H9 (cell line): Measurements from ENCODE around the gene TLR10. TPM values are rescaled to one million over a fixed set of nuclear protein-coding genes. Genes with fewer than 3 reads are reported as not detected.

Experiments used
- DNase-seq: peaks from one replicate; pipeline ENCODE4 v3.0.0-alpha.2; 2017
- H2AFZ ChIP-seq: one replicate; pipeline ENCODE4 v1.6.1; 2013; ENCODE audit warnings: mild to moderate bottlenecking, low read length, control low read depth, moderate library complexity
- H2AK5ac ChIP-seq: 2 replicates; pipeline ENCODE4 v1.6.1; 2013; ENCODE audit warnings: low read length, control low read depth, mixed read lengths; ENCODE audit not compliant: insufficient read length
- H2BK120ac ChIP-seq: one replicate; pipeline ENCODE4 v1.6.1; 2013; ENCODE audit warnings: low read depth, mild to moderate bottlenecking, low read length, control low read depth, inconsistent platforms; ENCODE audit not compliant: poor library complexity, severe bottlenecking
- H2BK12ac ChIP-seq: 2 replicates; pipeline ENCODE4 v1.6.1; 2013; ENCODE audit warnings: low read length, control low read depth, mixed read lengths, low read depth; ENCODE audit not compliant: insufficient read length
- H2BK15ac ChIP-seq: 2 replicates; pipeline ENCODE4 v1.6.1; 2013; ENCODE audit warnings: low read depth, low read length, control low read depth
- H2BK20ac ChIP-seq: one replicate; pipeline ENCODE4 v1.6.1; 2013; ENCODE audit warnings: low read depth, mild to moderate bottlenecking, low read length, control low read depth, inconsistent platforms; ENCODE audit not compliant: poor library complexity, severe bottlenecking
- H2BK5ac ChIP-seq: 2 replicates; pipeline ENCODE4 v1.6.1; 2013; ENCODE audit warnings: low read length, control low read depth, mixed read lengths; ENCODE audit not compliant: insufficient read length
- H3K14ac ChIP-seq: 2 replicates; pipeline ENCODE4 v1.6.1; 2013; ENCODE audit warnings: low read length, control low read depth; ENCODE audit not compliant: insufficient read depth
- H3K18ac ChIP-seq: 2 replicates; pipeline ENCODE4 v1.6.1; 2013; ENCODE audit warnings: low read depth, mild to moderate bottlenecking, mixed read lengths, low read length, control low read depth; ENCODE audit not compliant: insufficient read length
- H3K23ac ChIP-seq: 2 replicates; pipeline ENCODE4 v1.6.1; 2013; ENCODE audit warnings: low read length, control low read depth, mixed read lengths, low read depth; ENCODE audit not compliant: insufficient read length
- H3K23me2 ChIP-seq: 2 replicates; pipeline ENCODE4 v1.6.1; 2013; ENCODE audit warnings: low read depth, mild to moderate bottlenecking, mixed read lengths, low read length, control low read depth; ENCODE audit not compliant: insufficient read length, poor library complexity, severe bottlenecking
- H3K27ac ChIP-seq: 2 replicates; pipeline ENCODE4 v1.5.1; 2013; ENCODE audit warnings: low read length, control low read depth, mixed read lengths, low read depth; ENCODE audit not compliant: insufficient read length
- H3K27me3 ChIP-seq: 2 replicates; pipeline ENCODE4 v1.6.1; 2013; ENCODE audit warnings: low read length, control low read depth, inconsistent platforms; ENCODE audit not compliant: insufficient read depth
- H3K4ac ChIP-seq: 2 replicates; pipeline ENCODE4 v1.6.1; 2013; ENCODE audit warnings: low read depth, mild to moderate bottlenecking, control low read depth, inconsistent platforms, low read length, moderate library complexity
- H3K4me1 ChIP-seq: 2 replicates; pipeline ENCODE4 v1.6.1; 2013; ENCODE audit warnings: low read length, control low read depth, inconsistent platforms; ENCODE audit not compliant: insufficient read depth
- H3K4me2 ChIP-seq: 2 replicates; pipeline ENCODE4 v1.6.1; 2013; ENCODE audit warnings: low read length, control low read depth, mixed read lengths; ENCODE audit not compliant: insufficient read length, insufficient read depth
- H3K56ac ChIP-seq: 2 replicates; pipeline ENCODE4 v1.6.1; 2013; ENCODE audit warnings: low read depth, mild to moderate bottlenecking, mixed read lengths, low read length, control low read depth; ENCODE audit not compliant: insufficient read length
- H3K79me1 ChIP-seq: 2 replicates; pipeline ENCODE4 v1.6.1; 2013; ENCODE audit warnings: low read depth, mild to moderate bottlenecking, moderate library complexity, low read length, control low read depth, inconsistent platforms; ENCODE audit not compliant: insufficient read depth, poor library complexity, severe bottlenecking
- H3K79me2 ChIP-seq: 2 replicates; pipeline ENCODE4 v1.6.1; 2013; ENCODE audit warnings: low read length, control low read depth, inconsistent platforms; ENCODE audit not compliant: insufficient read depth
- H3K9ac ChIP-seq: 2 replicates; pipeline ENCODE4 v1.6.1; 2013; ENCODE audit warnings: low read length, control low read depth, mixed read lengths; ENCODE audit not compliant: insufficient read length; ENCODE audit errors: extremely low read depth
- H3K9me3 ChIP-seq: one replicate; pipeline ENCODE4 v1.6.1; 2013; ENCODE audit warnings: low read depth, low read length, inconsistent platforms; ENCODE audit not compliant: control insufficient read depth
- H3T11ph ChIP-seq: one replicate; pipeline ENCODE4 v1.6.1; 2013; ENCODE audit warnings: mild to moderate bottlenecking, low read length, control low read depth, inconsistent platforms
- H4K20me1 ChIP-seq: one replicate; pipeline ENCODE4 v1.6.1; 2013; ENCODE audit not compliant: control insufficient read depth, insufficient read length, insufficient read depth
- H4K5ac ChIP-seq: 2 replicates; pipeline ENCODE4 v1.6.1; 2013; ENCODE audit warnings: low read depth, mild to moderate bottlenecking, mixed read lengths, low read length, control low read depth; ENCODE audit not compliant: insufficient read length
- H4K8ac ChIP-seq: replicated peaks from 2 replicates; pipeline ENCODE4 v1.6.1; 2013; ENCODE audit warnings: low read length, control low read depth, mixed read lengths, low read depth; ENCODE audit not compliant: insufficient read length
- H4K91ac ChIP-seq: 2 replicates; pipeline ENCODE4 v1.6.1; 2013; ENCODE audit warnings: low read depth, mild to moderate bottlenecking, moderate library complexity, mixed read lengths, low read length, control low read depth; ENCODE audit not compliant: insufficient read length
- H3K27ac Mint-ChIP-seq, 3 experiments: 2 replicates in 2 of 3; 3 replicates in 1 of 3; pipeline ENCODE4 v1.8.0; 2020 to 2021; ENCODE audit warnings: mixed read lengths in 3 of 3, mild to moderate bottlenecking in 1 of 3, moderate library complexity in 1 of 3
- H3K27me3 Mint-ChIP-seq: 2 replicates; pipeline ENCODE4 v1.8.0; 2021; ENCODE audit warnings: low read depth, mild to moderate bottlenecking, moderate library complexity, mixed read lengths
- H3K36me3 Mint-ChIP-seq, 3 experiments: 2 replicates in 2 of 3; 3 replicates in 1 of 3; pipeline ENCODE4 v1.8.0; 2020 to 2021; ENCODE audit warnings: low read depth in 3 of 3, mixed read lengths in 3 of 3; ENCODE audit not compliant: insufficient read depth in 1 of 3
- H3K4me1 Mint-ChIP-seq, 2 experiments: 2 replicates each; pipeline ENCODE4 v1.8.0; 2020; ENCODE audit warnings: mixed read lengths in 2 of 2
- H3K4me3 Mint-ChIP-seq, 2 experiments: 2 replicates in 1 of 2; 3 replicates in 1 of 2; pipeline ENCODE4 v1.8.0; 2020 to 2021; ENCODE audit warnings: mild to moderate bottlenecking in 2 of 2, mixed read lengths in 2 of 2, moderate library complexity in 1 of 2
- H3K9me3 Mint-ChIP-seq, 2 experiments: 2 replicates in 1 of 2; 3 replicates in 1 of 2; pipeline ENCODE4 v1.8.0; 2020; ENCODE audit warnings: mild to moderate bottlenecking in 2 of 2, mixed read lengths in 2 of 2, moderate library complexity in 1 of 2
- WGBS: extraction: QIAGEN DNeasy Blood & Tissue Kit; methylation state at CpG from one replicate; pipeline ENCODE4 v1.1.7; 2013; ENCODE audit warnings: missing lambda C conversion rate, low lambda C conversion rate, mixed read lengths; ENCODE audit not compliant: insufficient read length; ENCODE audit errors: extremely low coverage; 5-methylcytosine and 5-hydroxymethylcytosine counted together
- total RNA-seq: library from RNA; stranded (reverse); gene quantifications from 2 replicates; pipeline ENCODE4 v1.2.1, GENCODE V29; 2021
- TF ChIP-seq, protein P1 (sequence below): fragments of 200-600 bp; sonication (generic); conservative IDR thresholded peaks from 3 replicates; pipeline ENCODE4 v1.8.0; 2021; ENCODE audit warnings: antibody characterized with exemption, mild to moderate bottlenecking

TLR10 gene
- total RNA-seq, 1 experiment from 2014 or later: not detected

DNA sequence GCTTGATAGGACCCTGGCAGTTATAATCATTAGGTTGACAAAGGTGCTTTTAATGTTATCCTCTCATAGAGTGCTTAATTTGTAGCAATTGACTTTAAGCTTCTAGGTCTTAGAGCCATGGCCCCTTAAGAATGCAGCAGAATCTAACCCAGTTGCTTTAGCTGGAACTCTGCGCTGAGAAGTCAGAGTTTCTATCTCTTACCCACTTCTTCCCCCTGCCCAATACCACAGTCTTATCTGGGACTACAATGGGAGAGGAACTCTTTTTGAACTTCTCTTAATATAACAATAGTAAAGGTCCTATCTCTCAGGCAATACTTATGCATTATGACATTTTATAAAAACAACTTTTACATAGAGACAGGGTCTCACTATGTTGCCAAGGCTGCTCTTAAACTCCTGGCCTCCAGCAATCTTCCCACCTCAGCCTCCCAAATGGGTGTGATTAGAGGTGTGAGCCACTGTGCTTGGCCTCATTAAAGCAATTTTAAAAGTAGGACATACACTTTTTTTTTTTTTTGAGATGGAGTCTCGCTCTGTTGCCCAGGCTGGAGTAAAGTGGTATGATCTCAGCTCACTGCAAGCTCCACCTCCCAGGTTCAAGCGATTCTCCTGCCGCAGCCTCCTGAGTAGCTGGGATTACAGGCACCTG lies 1.8 kb downstream of the TLR10 start:
- H3K79me1 ChIP-seq: no peaks in the 10 kb centered on the region
- H3K56ac ChIP-seq: no peak overlapping the region
- H2BK120ac ChIP-seq: no peak overlapping the region
- Mint-ChIP-seq H3K27ac (no peak overlapping the region), H3K9me3 (peaks cover 3 to 4% of the 10 kb centered on the region in 2 experiments; a peak in 2 of 5 replicates), H3K36me3 (no peaks in the 10 kb centered on the region), H3K4me3 (no peak overlapping the region), H3K27me3 (no peaks in the 10 kb centered on the region; the same call in none of the 2 replicates), H3K4me1 (no peaks in the 10 kb centered on the region)
- TF ChIP-seq, protein P1, sequence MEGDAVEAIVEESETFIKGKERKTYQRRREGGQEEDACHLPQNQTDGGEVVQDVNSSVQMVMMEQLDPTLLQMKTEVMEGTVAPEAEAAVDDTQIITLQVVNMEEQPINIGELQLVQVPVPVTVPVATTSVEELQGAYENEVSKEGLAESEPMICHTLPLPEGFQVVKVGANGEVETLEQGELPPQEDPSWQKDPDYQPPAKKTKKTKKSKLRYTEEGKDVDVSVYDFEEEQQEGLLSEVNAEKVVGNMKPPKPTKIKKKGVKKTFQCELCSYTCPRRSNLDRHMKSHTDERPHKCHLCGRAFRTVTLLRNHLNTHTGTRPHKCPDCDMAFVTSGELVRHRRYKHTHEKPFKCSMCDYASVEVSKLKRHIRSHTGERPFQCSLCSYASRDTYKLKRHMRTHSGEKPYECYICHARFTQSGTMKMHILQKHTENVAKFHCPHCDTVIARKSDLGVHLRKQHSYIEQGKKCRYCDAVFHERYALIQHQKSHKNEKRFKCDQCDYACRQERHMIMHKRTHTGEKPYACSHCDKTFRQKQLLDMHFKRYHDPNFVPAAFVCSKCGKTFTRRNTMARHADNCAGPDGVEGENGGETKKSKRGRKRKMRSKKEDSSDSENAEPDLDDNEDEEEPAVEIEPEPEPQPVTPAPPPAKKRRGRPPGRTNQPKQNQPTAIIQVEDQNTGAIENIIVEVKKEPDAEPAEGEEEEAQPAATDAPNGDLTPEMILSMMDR: no peak
- DNase-seq: no peak
- no peak overlapping the region for H2BK15ac ChIP-seq
- H3K27me3 ChIP-seq: no peaks in the 10 kb centered on the region
- H3K4ac ChIP-seq: no peak overlapping the region
- no peak overlapping the region for H3K27ac ChIP-seq
- no peak overlapping the region for H2AFZ ChIP-seq
- H3K23me2 ChIP-seq: no peaks in the 10 kb centered on the region
- no peak overlapping the region for H4K91ac ChIP-seq
- H2AK5ac ChIP-seq: no peak overlapping the region
- H4K5ac ChIP-seq: no peak overlapping the region
- no peak overlapping the region for H3K18ac ChIP-seq
- H3K9ac ChIP-seq: no peak overlapping the region
- no peak overlapping the region for H3K23ac ChIP-seq
- H2BK12ac ChIP-seq: no peak overlapping the region
- no peak overlapping the region for H4K8ac ChIP-seq
- no peaks in the 10 kb centered on the region for H3K9me3 ChIP-seq
- no peak overlapping the region for H3T11ph ChIP-seq
- no CpG with 5 or more reads among the region's 4 CpGs for WGBS
- H2BK20ac ChIP-seq: no peak overlapping the region
- H2BK5ac ChIP-seq: no peak overlapping the region
- no peak overlapping the region for H3K14ac ChIP-seq
- H4K20me1 ChIP-seq: no peaks in the 10 kb centered on the region
- H3K4me1 ChIP-seq: no peaks in the 10 kb centered on the region
- no peak overlapping the region for H3K4me2 ChIP-seq
- H3K79me2 ChIP-seq: no peaks in the 10 kb centered on the region
